A549 (cell line): ENCODE measurements around the gene HS6ST3.

ENCODE experiments used
- BHLHE40 ChIP-seq: IDR thresholded peaks from 2 replicates; pipeline ENCODE4 v1.6.1; 2012; ENCODE audit warnings: low read depth, low read length, inconsistent platforms
- CHD4 ChIP-seq: fragments of 200-600 bp; sonication (generic); IDR thresholded peaks from 2 replicates; pipeline ENCODE4 v1.6.1; 2016; ENCODE audit warnings: antibody characterized with exemption, mild to moderate bottlenecking, borderline replicate concordance
- EP300 ChIP-seq, 2 experiments: fragments of >200 bp; sonication (Bioruptor Twin); formaldehyde crosslinking; IDR thresholded peaks; 2 replicates in 1 of 2; 3 replicates in 1 of 2; pipeline ENCODE4 v1.6.1; 2016 to 2017
- ESRRA ChIP-seq: fragments of 150-350 bp; IDR thresholded peaks from 2 replicates; pipeline ENCODE4 v1.6.1; 2014; ENCODE audit warnings: mild to moderate bottlenecking, low read length, borderline replicate concordance
- GATA3 ChIP-seq: IDR thresholded peaks from 2 replicates; pipeline ENCODE4 v1.6.1; 2012; ENCODE audit warnings: borderline replicate concordance
- JUN ChIP-seq, 2 experiments: fragments of >200 bp; sonication (Bioruptor Twin); formaldehyde crosslinking; IDR thresholded peaks; 2 replicates in 1 of 2; 3 replicates in 1 of 2; pipeline ENCODE4 v1.6.1; 2016 to 2017
- NR3C1 ChIP-seq: fragments of >200 bp; sonication (Bioruptor Twin); formaldehyde crosslinking; IDR thresholded peaks from 3 replicates; pipeline ENCODE4 v1.6.1; 2017
- POLR2A ChIP-seq: IDR thresholded peaks from 2 replicates; pipeline ENCODE4 v1.6.1; 2012; ENCODE audit warnings: mild to moderate bottlenecking, low read length
- RNF2 ChIP-seq: fragments of 200-600 bp; sonication (generic); IDR thresholded peaks from 2 replicates; pipeline ENCODE4 v1.6.1; 2016; ENCODE audit warnings: low read depth, mild to moderate bottlenecking, antibody characterized with exemption, moderate library complexity, borderline replicate concordance
- SREBF2 ChIP-seq: fragments of 450-650 bp; IDR thresholded peaks from 2 replicates; pipeline ENCODE4 v1.6.1; 2014; ENCODE audit warnings: mild to moderate bottlenecking, moderate library complexity
- USF2 ChIP-seq: fragments of 450-650 bp; IDR thresholded peaks from 2 replicates; pipeline ENCODE4 v1.6.1; 2014; ENCODE audit warnings: antibody characterized with exemption
- TF ChIP-seq, protein P1 (sequence below): fragments of >200 bp; sonication (Bioruptor Twin); formaldehyde crosslinking; IDR thresholded peaks from 3 replicates; pipeline ENCODE4 v1.5.1; 2016
- TF ChIP-seq, protein P2 (sequence below): fragments of >200 bp; sonication (Bioruptor Twin); formaldehyde crosslinking; IDR thresholded peaks from 3 replicates; pipeline ENCODE4 v1.6.1; 2016
- TF ChIP-seq, protein P3 (sequence below): IDR thresholded peaks from 2 replicates; pipeline ENCODE4 v1.6.1; 2012

DNA sequence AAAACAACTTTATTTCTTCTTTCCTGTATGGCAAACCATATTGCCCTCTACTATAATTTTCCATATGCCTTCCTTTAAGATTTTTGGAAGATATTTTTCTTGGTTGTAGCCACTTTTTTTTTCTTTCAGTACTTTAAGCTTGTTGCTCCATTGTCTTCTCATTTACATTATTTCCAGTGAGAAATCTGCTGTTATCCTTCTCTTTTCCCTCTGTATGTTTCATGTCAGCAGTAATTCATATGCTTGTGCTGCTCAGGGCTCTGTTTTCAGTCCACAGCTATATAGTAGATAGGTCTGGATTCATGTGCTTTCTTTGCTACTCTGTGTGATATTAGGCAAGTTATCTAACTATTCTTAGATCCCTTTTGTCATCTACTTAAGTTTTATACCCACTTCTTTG lies 636.7 kb downstream of the HS6ST3 start:
- TF ChIP-seq, protein P1, sequence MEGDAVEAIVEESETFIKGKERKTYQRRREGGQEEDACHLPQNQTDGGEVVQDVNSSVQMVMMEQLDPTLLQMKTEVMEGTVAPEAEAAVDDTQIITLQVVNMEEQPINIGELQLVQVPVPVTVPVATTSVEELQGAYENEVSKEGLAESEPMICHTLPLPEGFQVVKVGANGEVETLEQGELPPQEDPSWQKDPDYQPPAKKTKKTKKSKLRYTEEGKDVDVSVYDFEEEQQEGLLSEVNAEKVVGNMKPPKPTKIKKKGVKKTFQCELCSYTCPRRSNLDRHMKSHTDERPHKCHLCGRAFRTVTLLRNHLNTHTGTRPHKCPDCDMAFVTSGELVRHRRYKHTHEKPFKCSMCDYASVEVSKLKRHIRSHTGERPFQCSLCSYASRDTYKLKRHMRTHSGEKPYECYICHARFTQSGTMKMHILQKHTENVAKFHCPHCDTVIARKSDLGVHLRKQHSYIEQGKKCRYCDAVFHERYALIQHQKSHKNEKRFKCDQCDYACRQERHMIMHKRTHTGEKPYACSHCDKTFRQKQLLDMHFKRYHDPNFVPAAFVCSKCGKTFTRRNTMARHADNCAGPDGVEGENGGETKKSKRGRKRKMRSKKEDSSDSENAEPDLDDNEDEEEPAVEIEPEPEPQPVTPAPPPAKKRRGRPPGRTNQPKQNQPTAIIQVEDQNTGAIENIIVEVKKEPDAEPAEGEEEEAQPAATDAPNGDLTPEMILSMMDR, result no peak
- TF ChIP-seq EP300 (IDR thresholded peaks at IDR 0.05) (no peak), CHD4 (no peak), JUN (IDR thresholded peaks at IDR 0.05) (no peak), GATA3 (no peak), ESRRA (no peak), POLR2A (no peak), SREBF2 (no peak), NR3C1 (no peak), RNF2 (no peak), USF2 (no peak), BHLHE40 (no peak)
- TF ChIP-seq, protein P2, sequence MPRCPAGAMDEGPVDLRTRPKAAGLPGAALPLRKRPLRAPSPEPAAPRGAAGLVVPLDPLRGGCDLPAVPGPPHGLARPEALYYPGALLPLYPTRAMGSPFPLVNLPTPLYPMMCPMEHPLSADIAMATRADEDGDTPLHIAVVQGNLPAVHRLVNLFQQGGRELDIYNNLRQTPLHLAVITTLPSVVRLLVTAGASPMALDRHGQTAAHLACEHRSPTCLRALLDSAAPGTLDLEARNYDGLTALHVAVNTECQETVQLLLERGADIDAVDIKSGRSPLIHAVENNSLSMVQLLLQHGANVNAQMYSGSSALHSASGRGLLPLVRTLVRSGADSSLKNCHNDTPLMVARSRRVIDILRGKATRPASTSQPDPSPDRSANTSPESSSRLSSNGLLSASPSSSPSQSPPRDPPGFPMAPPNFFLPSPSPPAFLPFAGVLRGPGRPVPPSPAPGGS, result no peak
- TF ChIP-seq, protein P3, sequence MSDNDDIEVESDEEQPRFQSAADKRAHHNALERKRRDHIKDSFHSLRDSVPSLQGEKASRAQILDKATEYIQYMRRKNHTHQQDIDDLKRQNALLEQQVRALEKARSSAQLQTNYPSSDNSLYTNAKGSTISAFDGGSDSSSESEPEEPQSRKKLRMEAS, result no peak
